ENCODE data around the gene TNNI3K.

The TNNI3K gene

DNA sequence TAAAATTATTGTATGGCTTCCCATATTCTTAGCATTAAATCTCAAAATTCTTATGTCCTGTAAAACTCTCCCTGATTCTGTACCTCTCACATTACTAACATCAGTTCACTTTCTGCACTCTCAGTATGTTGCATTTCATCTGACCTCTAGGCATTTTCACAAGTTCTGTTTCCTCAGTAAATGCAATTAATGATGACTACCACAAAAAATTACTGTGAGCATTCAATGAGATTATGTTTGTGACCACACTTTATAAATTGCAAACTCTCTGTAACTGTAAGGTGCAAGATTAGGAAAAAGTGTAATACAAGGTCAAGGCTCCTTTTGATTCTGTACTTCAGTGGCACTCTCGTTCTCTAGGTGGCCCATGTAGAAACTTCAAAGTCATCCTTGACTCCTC is 216.8 kb downstream of the TNNI3K start:
- TF ChIP-seq CTCF (IDR thresholded peaks at IDR 0.05) = no peak

DNA sequence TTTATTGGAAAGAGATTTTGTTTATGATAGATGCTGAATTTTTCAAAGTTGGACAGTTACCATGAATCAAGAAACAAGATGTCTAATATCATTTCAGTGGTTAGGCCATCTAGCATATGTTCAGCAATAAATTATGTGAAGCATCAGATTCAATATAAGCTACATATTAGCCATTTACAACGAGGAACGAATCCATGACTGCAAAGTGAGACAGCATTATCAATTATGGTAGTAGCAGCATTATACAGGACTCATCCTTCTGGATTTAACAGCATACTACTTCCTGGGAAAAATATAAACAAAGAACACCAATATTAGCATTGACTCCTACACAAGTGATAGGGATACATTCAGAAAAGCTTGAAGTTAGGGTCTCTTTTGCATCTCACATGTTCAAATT is 218.1 kb downstream of the TNNI3K start:
- TF ChIP-seq CTCF (IDR thresholded peaks at IDR 0.05) = no peak

GRCh38 chr1:74455390-74455789 is 220.2 kb downstream of the TNNI3K start:
- no peak for TF ChIP-seq CTCF (IDR thresholded peaks at IDR 0.05)

- TF ChIP-seq CTCF (IDR thresholded peaks at IDR 0.05) = no peak
These were observed 222.1 kb downstream of the TNNI3K start for GRCh38 chr1:74457253-74457652.

DNA sequence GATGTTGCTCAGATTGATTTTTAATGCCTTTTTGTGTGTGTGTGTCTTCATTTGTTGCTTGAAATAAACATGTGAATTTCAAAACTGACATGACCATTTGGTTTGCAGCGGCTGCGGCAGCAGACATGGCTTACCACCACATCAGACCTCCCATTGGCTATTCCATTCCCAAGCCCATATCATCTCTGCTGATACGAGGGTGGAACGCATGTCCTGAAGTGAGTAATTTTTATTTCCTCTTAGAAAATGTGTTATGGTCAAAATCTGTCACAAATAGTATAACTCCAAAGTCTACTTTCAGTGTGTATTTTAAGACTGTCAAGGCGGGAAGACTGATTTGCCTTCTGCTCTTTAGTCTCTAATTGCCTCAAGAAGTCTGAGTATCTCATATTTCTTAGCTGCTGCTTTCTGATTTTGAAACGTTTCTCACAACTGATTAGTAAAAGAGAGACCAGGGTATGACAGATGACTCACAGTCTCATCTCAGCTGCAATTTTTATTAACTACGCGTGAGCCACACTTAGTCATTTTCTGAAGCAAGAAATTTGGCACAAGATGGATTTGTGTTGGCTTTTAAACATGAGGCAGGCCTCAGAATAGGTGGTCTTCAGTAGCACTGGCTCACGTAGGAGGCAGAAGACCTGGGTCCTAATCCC is 228.3 kb downstream of the TNNI3K start:
- no peak for TF ChIP-seq CTCF (IDR thresholded peaks at IDR 0.05)

- TF ChIP-seq CTCF (IDR thresholded peaks at IDR 0.05) = no peak
These were observed 228.8 kb downstream of the TNNI3K start for GRCh38 chr1:74464037-74464436.

GRCh38 chr1:74465193-74465681 is 230.1 kb downstream of the TNNI3K start:
- no peak for TF ChIP-seq CTCF (IDR thresholded peaks at IDR 0.05)
